Ramos (cell line): ENCODE measurements around the gene TSNAX.

Source experiments
- in situ Hi-C: fragments of 300-500 bp; cut with MboI; formaldehyde crosslinking; loops from one replicate; pipeline ENCODE4 v1.14.3; 2022; ENCODE audit warnings: low sequenced_read_pairs; ENCODE audit not compliant: unreplicated experiment

The TSNAX gene

GRCh38 chr1:231517076-231517475 is 11.4 kb upstream of the TSNAX start:
- in situ Hi-C loops = no loop called here

- in situ Hi-C loops = no loop called here
Measured at GRCh38 chr1:231518485-231519034, 9.9 kb upstream of the TSNAX start.

GRCh38 chr1:231519166-231519565 is 9.3 kb upstream of the TSNAX start:
- in situ Hi-C loops = no loop called here

- in situ Hi-C loops = no loop called here
Measured at GRCh38 chr1:231522038-231522437, 6.4 kb upstream of the TSNAX start.

GRCh38 chr1:231522931-231523642 is 5.4 kb upstream of the TSNAX start:
- in situ Hi-C loops = no loop called here

- in situ Hi-C loops = no loop called here
Measured at GRCh38 chr1:231523816-231524215, 4.7 kb upstream of the TSNAX start.

GRCh38 chr1:231526536-231526935 is 1.9 kb upstream of the TSNAX start:
- in situ Hi-C loops = no loop called here

- in situ Hi-C loops = no loop called here
Measured at GRCh38 chr1:231527586-231528171, 790 bp upstream of the TSNAX start.

- in situ Hi-C loops = no loop called here
Measured at GRCh38 chr1:231533240-231533639, 4.8 kb downstream of the TSNAX start.

- in situ Hi-C loops = no loop called here
Measured at GRCh38 chr1:231534703-231535159, 6.3 kb downstream of the TSNAX start.

GRCh38 chr1:231536099-231536498 is 7.6 kb downstream of the TSNAX start:
- in situ Hi-C loops = no loop called here

- in situ Hi-C loops = no loop called here
Measured at GRCh38 chr1:231540847-231541246, 12.4 kb downstream of the TSNAX start.

GRCh38 chr1:231541842-231542241 is 13.4 kb downstream of the TSNAX start:
- in situ Hi-C loops = no loop called here

GRCh38 chr1:231544943-231545592 is 16.6 kb downstream of the TSNAX start:
- in situ Hi-C loops = no loop called here

- in situ Hi-C loops = no loop called here
Measured at GRCh38 chr1:231546693-231547092, 18.2 kb downstream of the TSNAX start.

GRCh38 chr1:231549733-231550447 is 21.4 kb downstream of the TSNAX start:
- in situ Hi-C loops = no loop called here

GRCh38 chr1:231550448-231550781 is 21.9 kb downstream of the TSNAX start:
- in situ Hi-C loops = no loop called here

GRCh38 chr1:231553320-231553719 is 24.9 kb downstream of the TSNAX start:
- in situ Hi-C loops = no loop called here

GRCh38 chr1:231554969-231555368 is 26.5 kb downstream of the TSNAX start:
- in situ Hi-C loops = no loop called here

- in situ Hi-C loops = no loop called here
Measured at GRCh38 chr1:231557411-231557810, 28.9 kb downstream of the TSNAX start.
